ENCODE data around the gene PPEF1.

PPEF1 gene

GRCh38 chrX:18682979-18683387, 24.5 kb upstream of the PPEF1 start:
- no peak for DNase-seq (ENCODE audit: low read depth)
- H3K4me3 ChIP-seq (ENCODE audit: low read length), result no peak overlapping the region
- TF ChIP-seq CTCF (conservative IDR thresholded peaks at IDR 0.05; ENCODE audit: low read length), result no peak

- TF ChIP-seq CTCF (conservative IDR thresholded peaks at IDR 0.05; ENCODE audit: low read length), result no peak
- H3K4me3 ChIP-seq (ENCODE audit: low read length), result no peak overlapping the region
- no peak for DNase-seq (ENCODE audit: low read depth)
Measured at GRCh38 chrX:18687856-18688495, 19.5 kb upstream of the PPEF1 start.

GRCh38 chrX:18691431-18691830, 16.0 kb upstream of the PPEF1 start:
- no peak overlapping the region for H3K4me3 ChIP-seq (ENCODE audit: low read length)
- DNase-seq (ENCODE audit: low read depth), result no peak
- TF ChIP-seq CTCF (conservative IDR thresholded peaks at IDR 0.05; ENCODE audit: low read length), result no peak

GRCh38 chrX:18692541-18692940, 14.9 kb upstream of the PPEF1 start:
- no peak for DNase-seq (ENCODE audit: low read depth)
- H3K4me3 ChIP-seq (ENCODE audit: low read length), result no peak overlapping the region

GRCh38 chrX:18696653-18697052, 10.8 kb upstream of the PPEF1 start:
- H3K4me3 ChIP-seq (ENCODE audit: low read length), result no peak overlapping the region
- no peak for TF ChIP-seq CTCF (conservative IDR thresholded peaks at IDR 0.05; ENCODE audit: low read length)
- DNase-seq (ENCODE audit: low read depth), result no peak

More at GRCh38 chrX:18692541-18692940, 14.9 kb upstream of the PPEF1 start:
- no peak for TF ChIP-seq CTCF (conservative IDR thresholded peaks at IDR 0.05; ENCODE audit: low read length)

GRCh38 chrX:18698737-18699650, 8.5 kb upstream of the PPEF1 start:
- H3K4me3 ChIP-seq (ENCODE audit: low read length), result no peak overlapping the region
- DNase-seq (ENCODE audit: low read depth), result no peak
- TF ChIP-seq CTCF (conservative IDR thresholded peaks at IDR 0.05; ENCODE audit: low read length), result no peak

All from AG10803 (cell line).